ENCODE measurements around the gene KRT32.

- TF ChIP-seq, protein P1, sequence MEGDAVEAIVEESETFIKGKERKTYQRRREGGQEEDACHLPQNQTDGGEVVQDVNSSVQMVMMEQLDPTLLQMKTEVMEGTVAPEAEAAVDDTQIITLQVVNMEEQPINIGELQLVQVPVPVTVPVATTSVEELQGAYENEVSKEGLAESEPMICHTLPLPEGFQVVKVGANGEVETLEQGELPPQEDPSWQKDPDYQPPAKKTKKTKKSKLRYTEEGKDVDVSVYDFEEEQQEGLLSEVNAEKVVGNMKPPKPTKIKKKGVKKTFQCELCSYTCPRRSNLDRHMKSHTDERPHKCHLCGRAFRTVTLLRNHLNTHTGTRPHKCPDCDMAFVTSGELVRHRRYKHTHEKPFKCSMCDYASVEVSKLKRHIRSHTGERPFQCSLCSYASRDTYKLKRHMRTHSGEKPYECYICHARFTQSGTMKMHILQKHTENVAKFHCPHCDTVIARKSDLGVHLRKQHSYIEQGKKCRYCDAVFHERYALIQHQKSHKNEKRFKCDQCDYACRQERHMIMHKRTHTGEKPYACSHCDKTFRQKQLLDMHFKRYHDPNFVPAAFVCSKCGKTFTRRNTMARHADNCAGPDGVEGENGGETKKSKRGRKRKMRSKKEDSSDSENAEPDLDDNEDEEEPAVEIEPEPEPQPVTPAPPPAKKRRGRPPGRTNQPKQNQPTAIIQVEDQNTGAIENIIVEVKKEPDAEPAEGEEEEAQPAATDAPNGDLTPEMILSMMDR (IDR thresholded peaks at IDR 0.05): no peak
- no peak for TF ChIP-seq EZH2 (IDR thresholded peaks at IDR 0.05; ENCODE audit: borderline replicate concordance, insufficient read depth, low read depth, low read length, poor library complexity, severe bottlenecking)
Measured at GRCh38 chr17:41484920-41485904, 18.0 kb upstream of the KRT32 start.

Data from B cell (primary cell).